Measurements from ENCODE around the gene ATP10B. TPM values are rescaled to one million over a fixed set of nuclear protein-coding genes. Genes with fewer than 3 reads are reported as not detected.

The ATP10B gene
- total and polyA plus RNA-seq, 10 of the 15 experiments (the other 5 are each of a cell fraction or from before 2014, with no cell fraction given) = not detected

DNA sequence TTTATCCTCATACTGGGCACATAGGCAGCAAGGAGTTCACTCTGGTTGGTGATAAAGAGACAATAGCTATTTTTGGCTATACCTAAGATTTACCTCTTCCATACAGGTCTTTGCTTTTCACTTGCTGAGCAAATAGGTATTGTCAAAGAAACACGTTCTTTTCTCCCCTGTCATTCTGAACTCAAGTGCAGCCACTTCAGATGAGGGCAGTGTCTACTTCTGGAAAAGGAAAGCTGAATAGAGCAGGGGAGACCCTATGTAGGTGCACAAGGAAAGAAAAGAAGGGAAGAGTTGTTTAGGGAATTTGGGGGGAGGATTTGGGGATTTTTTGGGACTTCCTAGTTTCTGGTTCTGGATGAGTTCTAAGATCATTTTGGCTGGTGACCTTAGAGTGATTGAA is 109.6 kb downstream of the ATP10B start:
- FAIRE-seq = no peak
- SMC1A ChIA-PET (ENCODE audit: uncharacterized antibody, unreplicated experiment) = interaction anchor here (0.6 kb wide), 1 partner anchor 49 kb away, joined by 3 read pairs; no protein-coding TSS in a partner anchor
- in situ Hi-C loops (cut with MboI) = no loop called here

More for the DNA sequence above, 109.6 kb downstream of the ATP10B start:
- no peak overlapping the region for H3K9ac ChIP-seq (ENCODE audit: control insufficient read depth, insufficient read depth, low read length)
- intact Hi-C loops (cut with micrococcal nuclease; ENCODE audit: unreplicated experiment) = no loop called here
- no peaks in the 10 kb centered on the region for H3K79me2 ChIP-seq (ENCODE audit: control insufficient read depth, insufficient read depth, low read length)
- H3K4me3 ChIP-seq = no peak overlapping the region
- ChIA-PET CTCF (no interaction called here), POLR2A (no interaction called here), RAD21 (ENCODE audit: unreplicated experiment) (no interaction called here)
- H3K9me3 ChIP-seq (replicated peaks; ENCODE audit: control insufficient read depth, insufficient read depth, low read length) = no peaks in the 10 kb centered on the region; the same call in 2 of the 3 replicates
- H3K36me3 ChIP-seq (ENCODE audit: control insufficient read depth in 2 of 2, insufficient read depth in 2 of 2, low read length in 1 of 2) = no peaks in the 10 kb centered on the region
- no peaks in the 10 kb centered on the region for H4K20me1 ChIP-seq (ENCODE audit: control insufficient read depth, insufficient read depth)
- no peak overlapping the region for H3K27ac ChIP-seq (ENCODE audit: control insufficient read depth, insufficient read depth)
- H3K4me1 ChIP-seq (ENCODE audit: control insufficient read depth, insufficient read depth, low read length) = no peaks in the 10 kb centered on the region; the same call in 1 of the 2 replicates
- DNase-seq (ENCODE audit: low read depth, low spot score) = no peak
- no TSS peak for BruUV-seq (replicated peaks)
- H2AFZ ChIP-seq (ENCODE audit: control insufficient read depth, low read depth, low read length) = no peak overlapping the region
- no peak for ATAC-seq
- 40% methylated on average over 1 of the region's 1 CpG for WGBS (ENCODE audit: insufficient coverage, insufficient replicate concordance, low lambda C conversion rate, missing lambda C conversion rate)
- no peak overlapping the region for H3K4me2 ChIP-seq (ENCODE audit: control insufficient read depth, insufficient read depth)
- TF ChIP-seq ELK1 (IDR thresholded peaks at IDR 0.05; ENCODE audit: low read depth, low read length) = no peak
- no peak for TF ChIP-seq KDM1A (IDR thresholded peaks at IDR 0.05; ENCODE audit: borderline replicate concordance)
- no peak for TF ChIP-seq NFXL1 (IDR thresholded peaks at IDR 0.05; ENCODE audit: borderline replicate concordance)
- no peak for TF ChIP-seq RAD51 (IDR thresholded peaks at IDR 0.05)
- no peak for TF ChIP-seq USF1 (IDR thresholded peaks at IDR 0.05; ENCODE audit: borderline replicate concordance, extremely low read length, insufficient read depth, low read depth, low read length)
- TF ChIP-seq, protein P1, sequence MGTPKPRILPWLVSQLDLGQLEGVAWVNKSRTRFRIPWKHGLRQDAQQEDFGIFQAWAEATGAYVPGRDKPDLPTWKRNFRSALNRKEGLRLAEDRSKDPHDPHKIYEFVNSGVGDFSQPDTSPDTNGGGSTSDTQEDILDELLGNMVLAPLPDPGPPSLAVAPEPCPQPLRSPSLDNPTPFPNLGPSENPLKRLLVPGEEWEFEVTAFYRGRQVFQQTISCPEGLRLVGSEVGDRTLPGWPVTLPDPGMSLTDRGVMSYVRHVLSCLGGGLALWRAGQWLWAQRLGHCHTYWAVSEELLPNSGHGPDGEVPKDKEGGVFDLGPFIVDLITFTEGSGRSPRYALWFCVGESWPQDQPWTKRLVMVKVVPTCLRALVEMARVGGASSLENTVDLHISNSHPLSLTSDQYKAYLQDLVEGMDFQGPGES (IDR thresholded peaks at IDR 0.05) = no peak
- TF ChIP-seq KLF5 (IDR thresholded peaks at IDR 0.05; ENCODE audit: partially characterized antibody) = no peak
- TF ChIP-seq, protein P2, sequence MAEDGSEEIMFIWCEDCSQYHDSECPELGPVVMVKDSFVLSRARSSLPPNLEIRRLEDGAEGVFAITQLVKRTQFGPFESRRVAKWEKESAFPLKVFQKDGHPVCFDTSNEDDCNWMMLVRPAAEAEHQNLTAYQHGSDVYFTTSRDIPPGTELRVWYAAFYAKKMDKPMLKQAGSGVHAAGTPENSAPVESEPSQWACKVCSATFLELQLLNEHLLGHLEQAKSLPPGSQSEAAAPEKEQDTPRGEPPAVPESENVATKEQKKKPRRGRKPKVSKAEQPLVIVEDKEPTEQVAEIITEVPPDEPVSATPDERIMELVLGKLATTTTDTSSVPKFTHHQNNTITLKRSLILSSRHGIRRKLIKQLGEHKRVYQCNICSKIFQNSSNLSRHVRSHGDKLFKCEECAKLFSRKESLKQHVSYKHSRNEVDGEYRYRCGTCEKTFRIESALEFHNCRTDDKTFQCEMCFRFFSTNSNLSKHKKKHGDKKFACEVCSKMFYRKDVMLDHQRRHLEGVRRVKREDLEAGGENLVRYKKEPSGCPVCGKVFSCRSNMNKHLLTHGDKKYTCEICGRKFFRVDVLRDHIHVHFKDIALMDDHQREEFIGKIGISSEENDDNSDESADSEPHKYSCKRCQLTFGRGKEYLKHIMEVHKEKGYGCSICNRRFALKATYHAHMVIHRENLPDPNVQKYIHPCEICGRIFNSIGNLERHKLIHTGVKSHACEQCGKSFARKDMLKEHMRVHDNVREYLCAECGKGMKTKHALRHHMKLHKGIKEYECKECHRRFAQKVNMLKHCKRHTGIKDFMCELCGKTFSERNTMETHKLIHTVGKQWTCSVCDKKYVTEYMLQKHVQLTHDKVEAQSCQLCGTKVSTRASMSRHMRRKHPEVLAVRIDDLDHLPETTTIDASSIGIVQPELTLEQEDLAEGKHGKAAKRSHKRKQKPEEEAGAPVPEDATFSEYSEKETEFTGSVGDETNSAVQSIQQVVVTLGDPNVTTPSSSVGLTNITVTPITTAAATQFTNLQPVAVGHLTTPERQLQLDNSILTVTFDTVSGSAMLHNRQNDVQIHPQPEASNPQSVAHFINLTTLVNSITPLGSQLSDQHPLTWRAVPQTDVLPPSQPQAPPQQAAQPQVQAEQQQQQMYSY (CRISPR knock-in tag; IDR thresholded peaks at IDR 0.05) = no peak
- TF ChIP-seq CBX5 (IDR thresholded peaks at IDR 0.05; ENCODE audit: low read depth) = no peak
- no peak for TF ChIP-seq SIN3A (IDR thresholded peaks at IDR 0.05; ENCODE audit: low read depth, low read length)
- no peak for TF ChIP-seq IKZF1 (conservative IDR thresholded peaks at IDR 0.05)
- TF ChIP-seq CHD2 (IDR thresholded peaks at IDR 0.05; ENCODE audit: borderline replicate concordance, low read depth, low read length) = no peak
- TF ChIP-seq NR2C2 (IDR thresholded peaks at IDR 0.05; ENCODE audit: borderline replicate concordance, control insufficient read depth, insufficient read length, low read depth) = no peak
- TF ChIP-seq MYC (IDR thresholded peaks at IDR 0.05; ENCODE audit: insufficient read depth, insufficient read length, insufficient replicate concordance, low read length, severe bottlenecking) = no peak
- TF ChIP-seq, protein P3, sequence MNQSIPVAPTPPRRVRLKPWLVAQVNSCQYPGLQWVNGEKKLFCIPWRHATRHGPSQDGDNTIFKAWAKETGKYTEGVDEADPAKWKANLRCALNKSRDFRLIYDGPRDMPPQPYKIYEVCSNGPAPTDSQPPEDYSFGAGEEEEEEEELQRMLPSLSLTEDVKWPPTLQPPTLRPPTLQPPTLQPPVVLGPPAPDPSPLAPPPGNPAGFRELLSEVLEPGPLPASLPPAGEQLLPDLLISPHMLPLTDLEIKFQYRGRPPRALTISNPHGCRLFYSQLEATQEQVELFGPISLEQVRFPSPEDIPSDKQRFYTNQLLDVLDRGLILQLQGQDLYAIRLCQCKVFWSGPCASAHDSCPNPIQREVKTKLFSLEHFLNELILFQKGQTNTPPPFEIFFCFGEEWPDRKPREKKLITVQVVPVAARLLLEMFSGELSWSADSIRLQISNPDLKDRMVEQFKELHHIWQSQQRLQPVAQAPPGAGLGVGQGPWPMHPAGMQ (IDR thresholded peaks at IDR 0.05; ENCODE audit: borderline replicate concordance) = no peak
- no peaks in the 10 kb centered on the region for H3K27me3 ChIP-seq (replicated peaks in 1 of 2; ENCODE audit: control insufficient read depth in 2 of 2, insufficient read depth in 2 of 2, low read length in 1 of 2)

Measured in GM12878 (cell line).